ENCODE results near the gene LNX2. TPM values are rescaled to one million over a fixed set of nuclear protein-coding genes. Genes with fewer than 3 reads are reported as not detected.
A peak's percentile ranks its signal among the peaks of the same experiment; 100 is the strongest.

LNX2 gene
- total RNA-seq, 2 donors from 2014 or later: 11.2 to 23.1 TPM

DNA sequence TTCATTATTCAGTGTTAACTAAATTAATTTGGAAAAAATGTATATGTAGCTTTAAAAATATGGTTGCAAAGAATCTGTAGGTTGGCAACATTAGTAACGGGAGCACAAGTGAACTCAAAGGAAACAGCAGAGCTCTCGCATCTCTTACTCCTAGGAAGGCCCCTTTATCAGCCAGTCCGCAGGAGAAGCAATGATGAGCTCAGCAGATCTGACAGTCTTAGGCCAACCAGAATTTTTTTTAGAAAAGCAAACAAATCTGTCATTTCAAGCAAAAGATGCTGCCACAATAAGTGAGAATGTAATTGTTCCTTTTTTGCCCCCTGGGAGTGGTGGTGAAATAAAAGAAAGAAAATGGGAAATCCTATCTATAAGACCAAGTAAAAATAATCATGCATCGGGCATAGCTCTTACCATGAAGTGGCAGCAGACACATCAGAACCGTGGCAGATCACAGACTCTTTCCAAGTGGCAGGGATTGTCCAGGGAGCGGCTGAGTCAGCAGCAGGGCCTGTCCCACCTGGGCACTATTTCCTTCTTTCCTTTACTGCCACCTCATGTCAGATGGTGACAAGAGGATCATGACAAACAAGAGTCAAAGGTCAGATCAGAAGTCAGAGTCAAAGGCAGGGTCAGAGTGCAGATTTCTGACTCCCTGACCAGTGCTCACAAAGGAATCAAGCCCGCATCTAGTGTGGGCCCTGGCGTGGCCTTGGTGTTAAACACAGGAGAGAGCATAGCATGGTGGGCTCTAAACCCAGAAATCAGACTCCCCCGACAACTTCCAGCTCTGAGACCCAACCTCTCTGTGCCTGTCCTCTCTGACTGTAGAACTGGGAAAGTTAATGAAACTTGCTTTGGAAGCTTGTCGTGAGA lies 86.0 kb downstream of the LNX2 start:
- Histone ChIP-seq H3K36me3 (replicated peaks in 1 of 2; ENCODE audit: insufficient read depth in 1 of 2, low read depth in 2 of 2) (no peaks in the 10 kb centered on the region), H3K4me1 (peaks cover 7% of the 10 kb centered on the region), H3K9me3 (no peaks in the 10 kb centered on the region), H3K27me3 (no peaks in the 10 kb centered on the region), H3K4me3 (no peak overlapping the region), H3K27ac (no peak overlapping the region)
- no peak for ATAC-seq
- DNase-seq: no peak
- 78% methylated on average over 10 of the region's 10 CpGs for WGBS, 2 donors
- intact Hi-C loops (cut with DNase I): loop anchor here (5.0 to 10.0 kb wide), 3 partner anchors 180 to 450 kb away; partner anchors contain the start of gene URAD
- TF ChIP-seq POLR2A (IDR thresholded peaks at IDR 0.05): no peak
- TF ChIP-seq, protein P1, sequence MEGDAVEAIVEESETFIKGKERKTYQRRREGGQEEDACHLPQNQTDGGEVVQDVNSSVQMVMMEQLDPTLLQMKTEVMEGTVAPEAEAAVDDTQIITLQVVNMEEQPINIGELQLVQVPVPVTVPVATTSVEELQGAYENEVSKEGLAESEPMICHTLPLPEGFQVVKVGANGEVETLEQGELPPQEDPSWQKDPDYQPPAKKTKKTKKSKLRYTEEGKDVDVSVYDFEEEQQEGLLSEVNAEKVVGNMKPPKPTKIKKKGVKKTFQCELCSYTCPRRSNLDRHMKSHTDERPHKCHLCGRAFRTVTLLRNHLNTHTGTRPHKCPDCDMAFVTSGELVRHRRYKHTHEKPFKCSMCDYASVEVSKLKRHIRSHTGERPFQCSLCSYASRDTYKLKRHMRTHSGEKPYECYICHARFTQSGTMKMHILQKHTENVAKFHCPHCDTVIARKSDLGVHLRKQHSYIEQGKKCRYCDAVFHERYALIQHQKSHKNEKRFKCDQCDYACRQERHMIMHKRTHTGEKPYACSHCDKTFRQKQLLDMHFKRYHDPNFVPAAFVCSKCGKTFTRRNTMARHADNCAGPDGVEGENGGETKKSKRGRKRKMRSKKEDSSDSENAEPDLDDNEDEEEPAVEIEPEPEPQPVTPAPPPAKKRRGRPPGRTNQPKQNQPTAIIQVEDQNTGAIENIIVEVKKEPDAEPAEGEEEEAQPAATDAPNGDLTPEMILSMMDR (IDR thresholded peaks at IDR 0.05): no peak

DNA sequence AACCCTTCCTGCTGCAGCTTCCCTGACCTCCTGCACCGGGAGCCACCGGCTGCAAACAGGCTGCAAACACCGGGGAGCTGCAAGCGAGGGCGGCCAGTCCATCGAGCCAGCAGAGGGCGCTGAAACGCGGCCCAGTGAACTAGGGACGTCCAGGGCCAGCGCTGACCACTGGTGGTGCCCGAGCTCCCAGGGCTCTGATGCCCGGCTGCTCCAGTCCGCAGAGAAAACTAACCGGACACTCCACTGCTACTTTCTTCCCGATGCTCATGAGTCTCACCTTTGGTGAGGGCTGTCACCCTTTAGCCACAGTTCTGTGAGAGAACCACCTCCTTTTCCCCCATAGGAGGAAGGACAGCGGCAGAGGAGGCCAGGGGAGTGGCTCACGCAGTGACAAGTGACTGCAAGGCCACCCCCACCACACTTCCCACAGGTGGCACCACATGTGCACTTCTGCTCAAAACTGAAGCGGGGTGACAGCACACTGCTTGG lies 87.1 kb downstream of the LNX2 start:
- TF ChIP-seq, protein P1 (IDR thresholded peaks at IDR 0.05): peak; percentile 92 to 99 (median 98)
- TF ChIP-seq POLR2A (IDR thresholded peaks at IDR 0.05): no peak
- H3K4me1 ChIP-seq: peaks cover 7% of the 10 kb centered on the region
- DNase-seq (peak; percentile 90 to 94 (median 92)), ATAC-seq (peak; percentile 98)
- intact Hi-C loops (cut with DNase I): loop anchor here (5.0 to 10.0 kb wide), 3 partner anchors 182 to 452 kb away; partner anchors contain the start of gene URAD
- H3K27ac ChIP-seq: peak overlapping the region in 2 of 4 donors; percentile 49 to 57
- H3K27me3 ChIP-seq: no peaks in the 10 kb centered on the region
- no peak overlapping the region for H3K4me3 ChIP-seq
- H3K9me3 ChIP-seq: no peaks in the 10 kb centered on the region
- 1 to 3% methylated on average over 4 to 19 of the region's 19 CpGs for WGBS, 2 donors
- no peaks in the 10 kb centered on the region for H3K36me3 ChIP-seq (replicated peaks in 1 of 2; ENCODE audit: insufficient read depth in 1 of 2, low read depth in 2 of 2)

GRCh38 chr13:27528908-27529307 lies 91.4 kb downstream of the LNX2 start:
- H3K27me3 ChIP-seq: no peaks in the 10 kb centered on the region
- ATAC-seq (no peak), DNase-seq (no peak)
- no peaks in the 10 kb centered on the region for H3K9me3 ChIP-seq
- no peaks in the 10 kb centered on the region for H3K36me3 ChIP-seq (replicated peaks in 1 of 2; ENCODE audit: insufficient read depth in 1 of 2, low read depth in 2 of 2)
- no peak overlapping the region for H3K4me3 ChIP-seq
- TF ChIP-seq, protein P1 (IDR thresholded peaks at IDR 0.05): no peak
- TF ChIP-seq POLR2A (IDR thresholded peaks at IDR 0.05): no peak
- WGBS, 2 donors: 94% methylated on average over 6 of the region's 6 CpGs
- H3K4me1 ChIP-seq: peaks cover 7% of the 10 kb centered on the region
- intact Hi-C loops (cut with DNase I): loop anchor here (10.0 kb wide), 1 partner anchor 144 kb away; no protein-coding TSS in a partner anchor
- H3K27ac ChIP-seq: no peak overlapping the region

DNA sequence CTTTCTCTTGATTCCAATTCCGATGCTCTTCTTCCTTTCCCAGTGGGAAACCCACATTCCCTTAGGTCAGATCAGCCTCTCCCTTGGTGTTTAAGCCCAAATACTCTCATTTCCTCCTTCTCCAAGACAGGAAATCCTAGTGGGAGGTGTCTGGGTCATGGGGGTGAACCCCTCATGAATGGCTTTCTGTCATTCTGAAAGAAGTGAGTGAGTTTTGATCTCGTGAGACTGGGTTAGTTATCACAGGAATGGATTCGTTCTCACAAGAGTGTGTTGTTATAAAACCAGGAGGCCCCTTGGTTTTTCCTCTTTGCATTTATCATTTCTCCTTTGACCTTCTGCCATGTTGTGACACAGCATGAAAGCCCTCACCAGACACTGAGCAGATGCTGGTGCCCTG lies 93.8 kb downstream of the LNX2 start:
- Histone ChIP-seq H3K36me3 (replicated peaks in 1 of 2; ENCODE audit: insufficient read depth in 1 of 2, low read depth in 2 of 2) (no peaks in the 10 kb centered on the region), H3K9me3 (no peaks in the 10 kb centered on the region), H3K4me3 (no peak overlapping the region), H3K4me1 (no peaks in the 10 kb centered on the region), H3K27me3 (no peaks in the 10 kb centered on the region), H3K27ac (no peak overlapping the region)
- no peak for TF ChIP-seq POLR2A (IDR thresholded peaks at IDR 0.05)
- TF ChIP-seq, protein P1 (IDR thresholded peaks at IDR 0.05): no peak
- ATAC-seq (no peak), DNase-seq (no peak)
- intact Hi-C loops (cut with DNase I): loop anchor here (10.0 kb wide), 1 partner anchor 142 kb away; no protein-coding TSS in a partner anchor
- WGBS, 2 donors: 45 to 50% methylated on average over 3 of the region's 3 CpGs
